ENCODE data around the gene SPPL2A.
"Not testable (repeated sequence)": the region's sequence is repeated elsewhere in the genome, so short reads cannot be mapped to it uniquely, and the experiment has no call there.

Gene SPPL2A

GRCh38 chr15:50697109-50697797, 68.3 kb downstream of the SPPL2A start:
- intact Hi-C loops (cut with DNase I): no loop called here
- no peak for DNase-seq

GRCh38 chr15:50694634-50695165, 70.8 kb downstream of the SPPL2A start:
- DNase-seq; intact Hi-C loops (cut with DNase I): not testable (repeated sequence)

- intact Hi-C loops (cut with DNase I): loop anchor here (5.0 kb wide), 1 partner anchor 265 kb away; the partner anchor contains the start of gene USP8
- DNase-seq: no peak
Observed at GRCh38 chr15:50687302-50687902, 78.1 kb downstream of the SPPL2A start.

- peak; percentile 62 to 94 (median 88) for DNase-seq
- intact Hi-C loops (cut with DNase I): loop anchor here (1.0 to 5.0 kb wide), 2 partner anchors 222 to 264 kb away; partner anchors contain the start of genes AP4E1 and USP8
Observed at GRCh38 chr15:50686469-50687301, 78.8 kb downstream of the SPPL2A start, which contains the start of gene TRPM7. Gene TRPM7, minus strand, starts transcription at chr15:50686797. Its CDS starts 264 bp downstream, at chr15:50686533.

GRCh38 chr15:50685976-50686468, 79.5 kb downstream of the SPPL2A start:
- intact Hi-C loops (cut with DNase I): loop anchor here (1.0 to 5.0 kb wide), 2 partner anchors 222 to 264 kb away; partner anchors contain the start of genes AP4E1 and USP8

GRCh38 chr15:50685191-50685975, 80.1 kb downstream of the SPPL2A start:
- peak in 1 of 42 donors; percentile 22 for DNase-seq
- intact Hi-C loops (cut with DNase I): loop anchor here (5.0 kb wide), 1 partner anchor 263 kb away; the partner anchor contains the start of gene USP8

More at GRCh38 chr15:50685976-50686468, 79.5 kb downstream of the SPPL2A start:
- DNase-seq: peak in 41 of 42 donors; percentile 16 to 82 (median 61)

GRCh38 chr15:50681467-50681866, 84.0 kb downstream of the SPPL2A start:
- no peak for DNase-seq

GRCh38 chr15:50676799-50677483, 88.6 kb downstream of the SPPL2A start:
- intact Hi-C loops (cut with DNase I): loop anchor here (5.0 kb wide), 1 partner anchor 200 kb away; no protein-coding TSS in a partner anchor

More at GRCh38 chr15:50681467-50681866, 84.0 kb downstream of the SPPL2A start:
- intact Hi-C loops (cut with DNase I): no loop called here

GRCh38 chr15:50675535-50676144, 89.9 kb downstream of the SPPL2A start:
- intact Hi-C loops (cut with DNase I): loop anchor here (5.0 kb wide), 1 partner anchor 202 kb away; no protein-coding TSS in a partner anchor
- peak in 1 of 42 donors; percentile 23 for DNase-seq

More at GRCh38 chr15:50676799-50677483, 88.6 kb downstream of the SPPL2A start:
- DNase-seq: no peak

- intact Hi-C loops (cut with DNase I): no loop called here
- no peak for DNase-seq
Observed at GRCh38 chr15:50670115-50670514, 95.4 kb downstream of the SPPL2A start.

- intact Hi-C loops (cut with DNase I): no loop called here
- no peak for DNase-seq
Observed at GRCh38 chr15:50669611-50670010, 95.9 kb downstream of the SPPL2A start.

GRCh38 chr15:50665938-50666337, 99.6 kb downstream of the SPPL2A start:
- no peak for DNase-seq
- intact Hi-C loops (cut with DNase I): no loop called here

GRCh38 chr15:50655555-50655954, 110.0 kb downstream of the SPPL2A start:
- no peak for DNase-seq
- intact Hi-C loops (cut with DNase I): no loop called here

- intact Hi-C loops (cut with DNase I): no loop called here
Observed at GRCh38 chr15:50653156-50653743, 112.3 kb downstream of the SPPL2A start.

GRCh38 chr15:50652671-50653070, 112.8 kb downstream of the SPPL2A start:
- intact Hi-C loops (cut with DNase I): no loop called here
- no peak for DNase-seq

More at GRCh38 chr15:50653156-50653743, 112.3 kb downstream of the SPPL2A start:
- DNase-seq: no peak
